ENCODE data around the gene DUSP2.

The DUSP2 gene

GRCh38 chr2:96131152-96131812 is 14.0 kb downstream of the DUSP2 start:
- peak; percentile 34 for DNase-seq

GRCh38 chr2:96130483-96130882 is 14.8 kb downstream of the DUSP2 start:
- no peak for DNase-seq

GRCh38 chr2:96129528-96130120 is 15.6 kb downstream of the DUSP2 start:
- no peak for DNase-seq

DNA sequence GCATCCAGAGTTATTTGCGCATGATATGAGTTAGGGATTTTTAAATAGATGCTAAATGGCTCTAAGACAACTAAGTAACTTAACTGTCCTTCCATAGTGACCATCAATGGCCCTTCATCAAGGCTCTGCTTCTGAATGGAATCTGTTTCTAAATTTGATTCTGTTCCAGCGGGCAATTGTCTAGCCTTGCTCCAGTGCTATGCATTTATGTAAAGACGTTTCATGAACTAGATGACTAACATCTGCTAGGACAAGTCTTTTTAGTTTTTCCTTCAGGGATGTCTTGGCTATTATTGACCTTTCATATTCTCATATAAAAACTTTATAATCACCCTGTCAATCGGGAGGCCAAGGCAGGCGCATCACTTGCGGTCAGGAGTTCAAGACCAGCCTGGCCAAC is 16.8 kb downstream of the DUSP2 start:
- DNase-seq = no peak

GRCh38 chr2:96124406-96125265 is 20.6 kb downstream of the DUSP2 start:
- DNase-seq = no peak

DNA sequence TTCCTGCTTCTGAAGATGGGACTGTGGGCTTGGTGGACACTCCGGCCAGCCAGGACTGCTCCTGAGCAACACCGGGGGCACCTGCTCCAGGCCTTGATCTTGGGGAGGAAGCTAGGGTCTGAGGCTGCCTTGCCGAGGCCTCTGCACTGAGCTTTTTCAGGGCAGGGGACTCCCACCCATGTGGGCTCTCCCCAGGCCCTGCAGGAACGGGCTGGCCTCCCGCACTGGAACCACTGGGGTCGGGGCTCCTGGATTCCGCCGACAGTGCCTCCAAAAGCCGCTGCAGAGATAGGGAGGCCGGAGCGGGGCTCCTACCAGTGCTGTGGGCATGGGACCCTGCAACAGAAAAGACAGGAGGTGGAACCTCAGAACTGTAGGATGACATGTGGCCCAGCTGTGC is 21.3 kb downstream of the DUSP2 start:
- DNase-seq = no peak

- DNase-seq = no peak
These were observed 21.9 kb downstream of the DUSP2 start for GRCh38 chr2:96123290-96123689.

GRCh38 chr2:96122391-96122790 is 22.8 kb downstream of the DUSP2 start:
- DNase-seq = no peak

DNA sequence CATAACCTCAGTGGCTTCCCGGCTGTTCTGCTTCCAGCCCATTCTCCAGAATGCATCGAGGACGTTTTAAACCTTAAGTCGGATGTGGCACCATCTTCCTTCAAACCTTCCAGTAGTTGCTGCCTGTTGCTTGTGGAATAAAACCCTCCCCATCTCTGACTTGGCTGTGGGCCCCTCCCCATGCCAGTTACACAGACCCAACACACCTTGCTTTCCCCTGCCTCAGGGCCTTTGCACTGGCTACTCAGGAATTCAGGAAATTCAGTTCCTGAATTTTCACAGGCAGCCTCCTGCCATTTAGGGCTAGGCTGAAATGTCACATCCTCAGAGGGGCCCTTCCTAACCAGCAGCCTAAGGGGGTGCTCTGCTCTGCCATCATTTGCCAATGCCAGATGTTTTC is 23.8 kb downstream of the DUSP2 start:
- DNase-seq = no peak

DNA sequence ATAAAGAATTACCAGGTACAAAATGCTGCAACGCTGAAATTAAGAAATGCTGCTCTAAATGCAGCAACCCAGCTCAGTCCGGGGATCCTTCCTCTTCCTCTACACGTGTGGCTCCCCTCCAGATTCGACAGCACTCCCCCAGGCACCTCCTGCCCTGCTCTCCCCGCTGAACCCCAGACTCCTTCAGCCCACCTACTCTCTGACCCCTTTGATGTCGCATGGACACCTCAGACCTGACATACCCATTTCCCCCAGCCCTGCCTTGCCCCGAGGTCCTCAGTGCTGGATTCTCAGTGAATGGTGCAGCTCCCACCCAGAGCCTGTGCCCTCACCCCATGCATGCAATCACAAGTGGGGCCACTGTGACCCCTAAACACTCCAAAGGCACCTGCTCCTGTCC is 24.2 kb downstream of the DUSP2 start:
- DNase-seq = no peak

DNA sequence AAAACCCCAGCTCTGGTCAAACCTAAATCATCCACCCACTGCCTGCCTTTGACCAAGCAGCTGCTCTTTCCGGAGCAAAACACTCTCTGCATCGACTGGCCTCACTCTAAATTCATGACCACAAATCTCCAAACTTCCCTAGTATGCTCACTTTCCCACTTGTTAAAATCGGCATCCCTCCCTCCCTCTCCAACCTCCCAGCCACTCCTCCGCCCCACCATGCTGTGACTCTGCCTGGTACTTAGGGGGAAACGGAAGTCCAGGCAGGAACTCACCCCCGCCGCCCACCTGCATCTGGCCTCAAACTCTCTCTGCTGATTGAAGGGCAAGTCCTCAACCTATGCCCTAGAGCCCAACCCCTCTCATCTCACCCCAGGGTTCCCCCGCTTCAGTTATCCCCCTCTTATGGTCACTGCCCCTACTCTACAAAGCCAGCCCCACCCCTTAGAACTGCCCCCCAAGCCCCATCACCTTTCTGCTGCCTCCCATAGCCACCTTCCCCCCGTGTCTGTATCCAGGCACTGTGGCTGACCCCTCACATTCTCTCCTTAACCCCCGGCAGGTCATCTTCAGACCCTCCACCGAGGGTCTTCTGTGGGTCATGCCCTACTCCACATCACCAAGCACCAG is 25.0 kb downstream of the DUSP2 start:
- DNase-seq = no peak

DNA sequence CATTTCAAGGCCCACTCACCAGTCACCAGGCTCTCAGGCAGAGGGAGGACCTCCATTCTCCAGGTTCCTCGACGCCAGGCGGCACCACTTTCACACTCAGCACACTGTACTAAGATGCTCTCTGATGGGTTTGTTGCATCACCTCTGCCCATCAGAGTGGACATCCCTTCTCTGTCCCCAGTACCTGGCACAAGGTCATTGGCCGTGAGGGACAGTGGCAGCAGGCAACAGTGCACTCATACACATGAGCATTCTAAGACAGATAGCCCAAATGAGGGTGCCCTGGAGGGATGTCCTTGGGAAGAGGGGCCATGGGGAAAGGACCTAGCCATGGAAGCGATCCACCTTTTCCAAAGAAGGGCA is 25.9 kb downstream of the DUSP2 start:
- no peak for DNase-seq

DNA sequence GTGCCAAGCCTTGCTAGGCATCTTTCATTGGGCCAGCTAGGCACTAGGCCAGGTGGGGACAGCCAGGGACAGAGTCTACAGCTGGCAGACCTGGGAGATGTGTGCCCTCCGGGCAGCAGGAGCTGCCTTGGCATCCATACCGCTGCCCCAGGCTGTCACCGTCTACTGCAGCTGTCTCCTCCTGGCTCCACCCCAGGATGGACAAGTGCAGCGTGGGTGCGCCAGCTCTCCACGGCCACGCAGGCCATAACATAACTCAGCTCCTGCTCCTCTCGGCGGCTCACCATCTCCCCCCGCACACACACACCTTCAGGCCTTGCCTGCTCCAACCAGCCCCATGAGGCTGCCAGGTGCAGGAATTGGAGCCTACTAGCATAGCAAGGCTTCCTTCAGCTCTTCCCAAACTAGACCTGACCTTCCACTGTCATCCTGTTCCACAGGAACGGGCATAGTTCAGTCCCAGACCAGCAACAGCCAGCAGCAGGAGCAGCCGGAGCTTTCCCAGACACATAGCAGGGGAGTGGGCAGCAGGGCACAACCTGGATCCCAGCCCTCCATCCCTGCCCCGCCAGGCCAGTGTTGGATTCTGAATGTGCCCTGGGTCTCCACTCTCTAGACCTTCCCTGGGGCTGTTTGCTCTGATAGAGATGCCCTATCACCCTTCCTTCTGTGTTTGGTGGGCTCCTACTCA is 26.4 kb downstream of the DUSP2 start:
- no peak for DNase-seq

- DNase-seq = no peak
These were observed 27.3 kb downstream of the DUSP2 start for GRCh38 chr2:96117701-96118588.

DNA sequence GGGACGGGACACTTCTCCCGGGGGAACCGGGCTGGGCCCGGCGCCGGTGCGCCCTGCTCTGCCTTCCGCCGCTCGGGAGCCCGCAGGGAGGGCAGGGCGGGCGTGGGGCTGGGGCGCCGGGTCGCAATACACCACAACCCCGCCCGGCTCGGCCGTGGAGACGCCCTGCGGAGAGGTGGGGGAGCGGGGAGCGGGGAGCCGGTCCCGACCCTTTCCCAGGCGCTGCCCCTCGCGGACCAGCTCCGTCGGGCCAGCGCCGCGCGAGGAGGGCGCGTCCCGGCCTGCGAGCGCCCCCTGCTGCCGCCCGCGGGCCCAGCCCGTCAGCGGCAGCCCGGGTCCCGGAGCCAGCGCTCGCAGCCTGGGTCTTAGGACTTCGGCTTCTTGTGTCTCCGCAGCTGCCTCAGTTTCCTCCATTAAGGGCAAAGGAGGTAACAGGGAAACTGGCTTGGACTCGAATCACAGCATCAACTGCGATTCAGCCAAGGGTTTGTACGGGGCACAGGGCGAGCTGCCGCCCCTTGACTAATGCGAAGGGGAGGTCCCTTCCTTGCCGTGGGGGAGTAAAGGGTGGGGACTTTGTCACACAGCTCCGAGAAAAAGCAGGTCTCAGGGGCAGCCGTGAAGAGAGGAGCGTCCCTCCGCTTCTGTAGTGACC is 28.2 kb downstream of the DUSP2 start:
- peak; percentile 73 for DNase-seq

- DNase-seq = peak; percentile 94
These were observed 28.8 kb downstream of the DUSP2 start, which contains the start of gene ADRA2B for GRCh38 chr2:96116424-96116878. ADRA2B (minus strand) TSS chr2:96116571; CDS start chr2:96116149, 422 bp downstream.

GRCh38 chr2:96115631-96116423 is 29.4 kb downstream of the DUSP2 start:
- DNase-seq = no peak

- DNase-seq = no peak
These were observed 30.2 kb downstream of the DUSP2 start for GRCh38 chr2:96114903-96115581.

GRCh38 chr2:96114546-96114902 is 30.7 kb downstream of the DUSP2 start:
- DNase-seq = no peak

GRCh38 chr2:96113951-96114350 is 31.3 kb downstream of the DUSP2 start:
- DNase-seq = no peak

Data from CD4-positive, alpha-beta T cell treated with Interleukin-6 for 4 hours (primary cell).